Stimulated activated CD8-positive, alpha-beta memory T cell treated with anti-CD3 and anti-CD28 coated beads, Interleukin-12 subunit alpha, Interleukin-12 subunit beta, amount 100 ng/mL, for 24 hours (primary cell): ENCODE data around the gene ISYNA1.
A peak's percentile ranks its signal among the peaks of the same experiment; 100 is the strongest.

ENCODE experiments used
- DNase-seq: peaks from one replicate; pipeline ENCODE4 v3.0.0-alpha.2; 2020; ENCODE audit errors: extremely low read depth

The ISYNA1 gene

DNA sequence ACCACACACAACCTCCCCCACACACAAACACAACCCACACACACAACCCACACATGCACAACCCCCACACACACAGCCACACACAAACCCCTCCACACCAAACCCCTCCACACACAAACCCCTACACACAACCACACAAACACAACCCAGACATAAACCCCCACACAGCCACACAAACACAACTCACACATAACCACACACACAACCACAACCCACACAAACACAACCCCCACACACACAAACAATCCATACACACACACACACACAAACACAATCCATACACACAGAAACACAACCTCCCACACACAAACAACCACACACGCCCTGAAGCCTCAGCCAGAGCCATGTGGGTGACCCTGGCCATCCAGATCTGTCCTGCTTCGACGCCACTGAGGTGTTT is 30.0 kb upstream of the ISYNA1 start:
- DNase-seq = no peak

DNA sequence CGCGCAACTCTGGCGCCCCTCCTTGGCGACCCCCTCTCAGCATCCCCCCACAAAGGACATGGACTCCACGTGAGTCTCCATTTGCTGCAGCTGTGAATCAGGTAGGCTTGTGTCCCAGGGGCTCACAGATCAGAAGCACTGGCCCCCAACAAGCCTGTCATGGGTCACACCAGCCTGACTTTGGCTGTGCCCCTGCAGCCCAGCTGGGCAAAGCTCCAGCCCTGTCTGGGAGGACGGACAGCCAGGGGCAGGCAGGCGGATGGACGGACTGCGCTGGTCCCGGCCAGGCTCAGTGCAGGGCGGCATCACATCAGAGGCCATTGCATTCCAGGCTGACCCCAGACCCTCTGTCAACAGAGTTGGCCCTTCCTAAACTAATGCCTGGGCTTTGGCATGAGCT is 28.4 kb upstream of the ISYNA1 start:
- DNase-seq = no peak

DNA sequence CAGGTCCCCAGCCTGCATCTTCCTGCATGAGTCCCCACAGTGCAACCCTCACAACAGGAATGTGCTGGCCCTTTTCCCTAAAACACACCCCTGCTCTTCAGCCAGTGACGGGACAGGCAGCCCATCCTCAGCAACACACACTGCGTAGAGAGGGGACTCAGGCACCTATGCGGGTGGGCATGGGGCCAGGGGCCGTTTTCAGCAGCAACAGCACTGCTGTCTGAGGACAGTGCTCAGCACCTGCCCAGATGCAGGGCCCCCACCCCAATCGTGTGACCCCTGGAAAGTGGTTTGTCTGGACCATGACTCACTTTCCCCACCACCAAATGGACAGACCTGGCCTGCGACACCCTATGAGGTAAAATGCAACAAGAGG is 28.0 kb upstream of the ISYNA1 start:
- no peak for DNase-seq

DNA sequence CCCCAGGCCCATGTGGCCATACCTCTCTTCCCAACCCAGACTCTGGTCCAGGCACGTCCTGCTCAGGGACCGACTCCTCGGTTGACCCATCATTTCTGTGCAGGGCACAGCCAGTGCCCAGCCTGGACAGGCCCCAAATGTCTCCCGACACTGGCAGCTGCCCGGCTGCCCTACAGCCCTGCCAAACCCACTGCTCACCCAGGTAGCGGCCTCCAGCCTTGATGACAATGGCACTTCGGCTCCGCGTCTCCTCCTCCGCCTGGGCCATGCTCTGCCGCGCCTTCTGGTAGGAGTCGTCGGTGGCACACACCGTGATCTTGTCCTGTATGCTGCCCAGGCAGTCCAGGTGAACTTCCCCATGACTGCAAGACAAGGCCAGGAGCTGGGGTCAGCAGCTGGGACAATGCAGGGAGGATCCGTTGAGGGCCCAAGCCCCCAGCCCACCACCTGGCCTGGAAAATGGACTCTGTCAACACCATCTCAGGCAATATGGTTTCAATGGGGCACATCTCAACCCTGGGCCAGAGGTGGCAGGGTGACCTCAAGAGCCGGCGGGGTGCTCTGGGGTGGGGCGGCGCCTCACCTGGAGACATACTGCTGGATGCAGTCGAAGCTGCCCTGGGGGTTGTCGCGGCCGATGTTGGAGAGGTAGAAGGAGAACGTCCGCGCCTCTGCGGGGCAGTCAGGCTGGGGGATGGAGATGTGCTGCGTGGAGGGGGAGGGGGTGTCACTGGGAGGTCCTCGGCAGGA is 27.5 kb upstream of the ISYNA1 start:
- no peak for DNase-seq

DNA sequence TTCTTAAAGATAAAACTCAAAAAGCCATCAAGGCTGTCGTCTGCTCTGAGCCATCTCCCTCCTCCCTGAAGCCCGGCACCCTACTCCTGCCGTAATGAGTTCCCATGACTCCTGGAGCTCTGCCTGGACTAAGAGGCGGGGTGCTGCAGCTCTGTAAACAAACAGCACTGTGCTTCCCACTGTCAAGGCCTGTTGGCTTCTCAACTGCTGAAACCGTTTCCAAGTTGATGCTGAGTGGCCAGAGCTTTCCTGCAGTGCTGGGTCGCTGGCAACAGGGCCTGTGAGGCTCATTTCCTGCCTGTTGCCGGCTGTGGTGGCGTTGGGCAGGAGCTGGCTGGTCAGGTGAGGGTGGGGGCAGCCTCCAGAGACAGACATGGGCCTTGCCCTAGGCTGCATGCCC is 26.7 kb upstream of the ISYNA1 start:
- no peak for DNase-seq

DNA sequence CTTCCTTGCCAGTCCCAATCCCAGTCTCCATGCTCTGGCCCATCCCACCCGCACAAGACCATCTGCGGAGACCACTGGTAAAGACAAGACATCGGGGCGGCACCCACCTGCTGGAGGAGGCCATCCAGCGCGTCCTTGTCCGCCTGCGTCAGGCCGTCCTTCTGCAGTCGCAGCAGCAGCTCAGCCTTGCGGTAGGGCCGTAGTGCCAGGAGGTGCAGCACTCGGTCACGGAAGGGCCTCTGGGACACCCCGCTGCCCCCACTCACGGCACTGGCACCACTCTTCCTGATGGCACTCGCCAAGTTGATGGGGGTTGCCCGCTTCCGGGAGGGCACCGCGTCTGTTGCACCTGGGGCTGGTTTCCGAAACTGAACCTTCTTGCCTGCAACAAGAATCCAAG is 23.5 kb upstream of the ISYNA1 start:
- DNase-seq = no peak

DNA sequence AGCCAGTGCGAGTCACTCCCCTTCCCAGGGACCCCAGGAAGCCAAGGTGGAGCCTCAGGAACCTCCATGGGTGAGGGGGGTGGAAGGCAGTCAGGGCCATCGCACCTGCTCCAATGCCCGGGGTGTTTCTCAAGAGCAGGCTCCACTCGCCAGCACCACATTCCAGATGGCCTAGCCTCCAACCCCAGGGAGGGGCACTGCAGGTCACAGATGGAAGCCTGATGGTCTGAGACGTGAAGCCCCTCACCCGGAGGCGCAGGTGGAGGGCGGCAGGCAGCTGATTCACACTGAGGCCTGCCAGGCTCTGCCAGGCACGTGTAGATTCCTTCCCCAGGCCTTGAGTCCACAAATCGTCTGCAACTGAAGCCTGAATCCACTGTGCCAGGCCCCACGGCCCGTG is 23.0 kb upstream of the ISYNA1 start:
- DNase-seq = no peak

DNA sequence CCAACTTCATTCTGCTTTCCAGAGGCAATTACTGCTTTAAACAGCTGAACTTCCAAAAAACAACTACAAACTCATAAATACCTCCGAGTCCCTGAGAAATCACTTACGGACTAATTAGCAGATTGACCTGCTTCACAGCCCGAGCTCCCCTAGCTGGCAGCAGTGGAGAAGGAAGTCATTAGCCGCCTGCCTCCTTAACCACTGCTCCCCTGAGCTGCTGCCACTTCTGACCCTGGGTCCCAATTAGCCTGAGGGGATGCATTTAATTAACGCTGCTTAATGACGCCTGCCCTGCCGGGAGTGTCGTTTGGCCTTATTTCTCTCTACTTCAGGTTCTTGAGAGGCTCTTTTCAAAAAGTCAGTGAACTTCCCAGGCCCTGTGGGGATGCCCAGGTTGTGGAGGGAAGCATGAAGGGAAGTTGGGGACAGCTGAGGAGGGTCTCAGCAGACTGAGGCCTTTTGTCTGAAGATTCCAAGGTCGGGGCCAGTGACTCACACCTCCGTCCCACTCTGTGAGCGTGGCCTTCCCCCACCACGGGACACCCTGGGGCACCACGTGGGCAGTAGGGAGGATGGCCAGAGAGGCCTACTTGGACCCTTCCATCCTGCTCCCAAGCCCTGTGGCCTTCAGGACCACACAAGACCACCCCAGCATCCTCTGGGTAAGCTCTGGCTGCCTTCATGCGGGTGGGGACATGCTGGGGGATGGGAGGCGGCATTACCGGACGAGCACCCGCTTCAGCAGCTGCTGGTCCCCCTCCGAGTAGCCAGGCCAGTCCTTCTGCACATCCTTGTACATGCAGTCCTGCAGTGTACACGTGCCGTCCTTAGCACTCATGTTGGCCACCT is 19.8 kb upstream of the ISYNA1 start:
- DNase-seq = no peak

DNA sequence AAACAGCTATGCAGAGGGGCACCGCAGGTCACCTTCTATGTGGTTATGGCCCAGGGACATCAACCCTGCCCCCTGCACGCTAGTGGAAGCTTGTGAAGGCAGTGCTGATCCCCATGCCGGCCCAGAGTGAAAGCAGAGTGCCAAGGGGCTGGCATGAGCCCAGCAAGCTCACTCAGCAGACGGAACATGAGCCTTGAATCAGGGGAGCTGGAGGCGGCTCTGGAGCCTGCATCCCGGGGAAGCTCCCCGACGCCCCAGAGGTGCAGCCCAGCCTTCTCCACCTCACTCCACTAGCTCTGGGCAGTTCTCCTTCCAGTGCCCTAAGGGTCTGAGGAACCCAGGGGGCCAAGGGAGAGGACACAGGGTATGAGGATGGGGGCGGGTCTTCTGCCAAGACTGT is 19.0 kb upstream of the ISYNA1 start:
- DNase-seq = no peak

DNA sequence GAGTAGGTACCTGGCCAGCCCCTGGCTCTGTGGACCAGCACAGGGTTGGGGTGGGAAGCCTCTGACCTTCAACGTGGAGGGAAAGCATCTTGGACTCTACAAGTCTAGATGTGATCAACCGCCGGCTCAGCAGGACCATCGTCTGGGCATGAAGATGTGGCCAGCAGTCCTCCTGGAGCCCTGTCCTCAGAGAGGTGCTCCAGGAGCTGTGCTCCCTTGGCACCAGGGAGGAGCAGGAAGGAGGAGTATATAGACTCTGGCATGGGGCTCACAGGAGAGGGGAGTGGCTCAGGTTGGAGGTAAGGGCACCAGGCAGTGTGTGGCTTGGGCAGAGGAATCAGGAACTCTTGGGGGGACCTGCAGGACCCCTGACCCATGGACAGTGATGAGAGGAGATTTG is 18.3 kb upstream of the ISYNA1 start:
- no peak for DNase-seq

DNA sequence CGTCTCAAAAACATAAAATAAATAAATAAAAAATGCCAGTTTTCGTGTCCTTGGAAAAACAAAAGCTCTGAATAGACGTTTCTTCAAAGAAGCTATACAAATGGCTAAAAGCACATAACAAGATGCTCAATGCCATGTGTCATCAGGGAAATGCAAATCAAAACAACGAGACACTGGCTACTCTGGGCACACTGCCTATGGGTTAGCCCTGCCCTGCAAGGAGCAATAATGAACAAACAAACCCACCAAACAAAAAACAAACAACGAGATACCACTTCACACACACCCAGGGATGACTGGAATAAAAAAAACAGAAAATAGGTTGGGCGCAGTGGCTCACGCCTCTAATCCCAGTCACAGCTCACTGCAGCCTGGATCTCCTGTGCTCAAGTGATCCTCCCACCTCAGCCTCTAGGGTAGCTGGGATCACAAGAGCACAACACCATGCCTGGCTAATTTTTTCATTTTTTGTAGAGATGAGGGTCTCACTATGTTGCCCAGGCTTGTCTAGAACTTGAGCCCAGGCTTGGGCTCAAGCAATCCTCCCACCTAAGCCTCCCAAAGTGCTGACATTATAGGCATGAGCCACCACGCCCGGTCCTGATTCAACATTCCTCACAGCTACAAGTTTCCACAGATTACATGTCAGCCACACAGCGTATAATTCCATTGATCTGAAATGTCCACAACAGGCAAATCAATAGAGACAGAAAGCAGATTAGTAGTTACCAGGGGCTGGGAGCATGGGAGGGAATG is 15.5 kb upstream of the ISYNA1 start:
- DNase-seq = no peak

DNA sequence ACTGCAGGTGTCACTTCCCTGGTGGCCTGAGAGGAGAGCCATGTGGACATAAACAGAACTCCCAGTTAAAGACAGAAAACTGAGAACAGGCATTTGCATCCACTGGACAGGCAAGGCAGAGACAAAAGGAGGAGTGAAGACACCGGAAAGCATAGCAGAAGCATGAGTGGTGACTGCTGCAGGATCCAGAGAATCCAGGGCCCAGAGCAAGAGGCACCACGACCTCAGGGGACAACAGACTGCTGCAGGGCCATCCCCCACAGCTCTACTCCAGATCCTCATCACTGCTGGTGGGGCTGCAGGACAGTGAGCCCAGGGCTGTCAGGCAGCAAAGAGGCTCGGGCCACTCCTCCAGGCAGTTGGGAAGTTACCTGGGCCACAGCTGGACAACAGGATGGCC is 14.5 kb upstream of the ISYNA1 start:
- DNase-seq = no peak

DNA sequence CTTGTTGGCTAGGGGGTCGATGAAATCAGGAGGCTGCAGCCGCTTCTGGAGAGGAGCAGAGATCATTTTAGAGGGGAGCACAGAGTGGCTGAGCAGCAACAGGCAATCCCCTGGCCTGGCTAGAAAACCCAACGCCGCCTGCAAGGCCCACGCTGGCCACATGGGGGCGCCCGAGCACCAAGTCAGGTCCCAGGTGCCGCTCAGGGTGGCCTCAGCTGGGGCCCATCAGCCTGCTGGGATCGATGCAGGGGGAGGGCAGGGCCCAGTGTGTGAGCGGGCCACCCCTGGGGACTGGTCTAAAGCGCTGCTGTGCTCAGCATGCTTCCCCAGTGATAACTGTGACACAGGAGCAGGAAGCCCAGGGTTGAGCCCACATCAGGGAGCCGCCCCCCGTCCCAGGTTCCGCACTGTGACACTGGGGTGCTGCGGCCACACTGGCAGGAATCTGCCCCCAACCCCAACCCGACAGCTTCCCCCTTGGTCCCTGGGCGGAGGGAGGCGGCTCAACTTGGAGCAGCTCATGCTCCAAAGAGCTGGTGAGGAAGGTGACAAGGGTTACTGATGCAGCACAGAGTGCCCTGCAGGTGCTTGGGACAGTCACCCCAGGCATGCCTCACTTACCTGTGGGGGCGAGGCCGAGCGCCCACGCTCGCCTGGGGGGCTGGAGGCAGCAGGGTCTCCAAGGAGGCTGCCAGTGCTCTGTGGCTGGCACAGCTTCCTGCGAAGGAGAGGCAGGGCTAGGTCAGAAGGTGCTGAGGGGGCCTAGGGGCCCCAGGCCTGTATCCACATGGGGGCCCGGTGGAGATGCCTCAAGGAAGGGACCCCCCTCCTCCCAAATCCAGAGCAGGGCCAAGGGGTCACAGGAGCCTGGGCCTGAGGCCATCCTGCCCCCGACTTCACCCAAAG is 13.3 kb upstream of the ISYNA1 start:
- peak; percentile 63 for DNase-seq

DNA sequence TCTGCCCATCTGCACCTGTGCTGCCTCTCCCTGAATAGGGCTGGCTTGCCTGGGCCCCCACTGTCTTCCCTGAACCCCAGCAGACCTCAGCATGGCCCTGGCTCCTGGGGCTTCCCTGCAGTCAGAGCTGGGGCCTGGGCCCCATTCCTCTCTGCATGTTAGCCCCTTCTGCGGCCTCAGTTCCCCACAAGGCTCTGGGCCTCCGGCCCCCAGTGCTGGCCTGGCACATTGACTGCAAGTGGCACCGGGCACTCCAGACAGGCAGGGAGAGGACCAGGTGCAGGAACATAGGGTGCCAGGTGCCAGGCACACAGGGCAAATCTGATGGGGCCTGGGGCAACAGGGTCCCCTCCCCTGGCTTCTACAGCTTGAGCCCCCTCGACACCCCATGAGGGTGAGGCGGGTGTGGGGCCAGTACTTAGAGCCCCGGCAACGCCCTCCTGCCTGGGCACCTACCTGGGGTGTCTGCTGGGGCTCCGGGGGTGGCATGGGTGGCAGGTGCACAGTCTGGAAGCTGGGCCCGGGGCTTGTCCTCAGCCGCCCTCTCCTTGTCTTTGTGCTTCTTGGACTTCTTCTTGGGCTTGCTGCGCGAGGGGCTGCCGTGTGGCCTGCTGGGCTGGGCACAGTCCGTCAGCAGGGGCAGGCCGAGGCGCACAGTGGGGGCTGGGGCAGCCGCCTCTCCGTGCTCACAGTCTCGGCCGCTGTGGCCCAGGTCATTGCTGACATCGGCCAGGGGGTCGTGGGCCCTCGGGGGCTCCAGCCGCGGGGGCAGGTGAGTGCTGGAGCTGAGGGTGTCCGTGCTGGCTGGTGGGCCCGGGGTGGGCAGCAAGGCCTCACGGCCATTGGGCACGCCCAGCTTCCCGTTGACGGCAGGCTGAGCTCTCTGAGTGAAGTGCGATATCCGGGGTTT is 12.3 kb upstream of the ISYNA1 start:
- no peak for DNase-seq

DNA sequence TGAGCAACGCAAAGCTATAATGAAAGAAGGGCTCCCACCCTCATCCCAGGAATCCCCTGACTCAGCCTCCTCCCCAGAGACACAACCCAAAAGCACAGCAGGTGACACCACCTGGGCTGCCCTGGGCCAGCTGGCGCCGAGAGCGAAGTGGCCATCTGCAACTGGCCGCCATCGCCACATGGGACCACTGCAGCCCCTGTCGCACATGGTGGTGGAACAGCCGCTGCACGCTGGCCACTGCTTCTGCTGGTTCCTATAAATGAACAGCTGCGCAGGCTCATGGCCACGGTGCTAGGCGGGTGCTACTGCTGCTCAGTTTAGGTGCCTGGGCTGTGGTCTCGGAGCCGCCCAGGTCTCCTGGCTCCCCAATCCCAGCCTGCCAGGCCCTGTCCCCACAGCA is 11.6 kb upstream of the ISYNA1 start:
- no peak for DNase-seq

DNA sequence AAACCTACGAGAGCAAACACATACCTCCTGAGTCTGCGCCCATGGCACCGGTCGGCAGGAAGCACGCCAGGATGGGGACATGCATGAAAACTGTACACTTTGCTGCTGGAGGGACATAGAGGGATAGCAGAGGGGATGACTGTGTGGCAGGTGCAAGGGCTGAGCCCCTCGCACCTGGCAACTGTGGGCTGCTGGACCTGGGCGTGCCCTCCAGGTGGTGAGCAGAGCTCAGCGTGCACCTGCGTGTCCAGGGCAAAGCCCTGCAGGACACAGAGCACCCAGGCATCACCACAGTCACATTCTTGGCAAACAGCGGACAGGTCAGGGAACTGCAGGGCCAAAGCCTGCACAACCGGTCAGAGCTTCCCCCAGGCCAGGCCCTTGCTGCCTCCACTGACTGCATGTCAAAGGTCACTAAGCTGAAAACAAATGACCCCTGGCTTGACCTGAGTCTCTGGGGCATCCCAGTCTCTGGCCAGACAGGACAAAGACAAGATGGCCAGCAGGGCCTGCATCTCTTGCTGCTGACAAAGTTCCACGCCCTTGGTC is 9.0 kb upstream of the ISYNA1 start:
- no peak for DNase-seq

DNA sequence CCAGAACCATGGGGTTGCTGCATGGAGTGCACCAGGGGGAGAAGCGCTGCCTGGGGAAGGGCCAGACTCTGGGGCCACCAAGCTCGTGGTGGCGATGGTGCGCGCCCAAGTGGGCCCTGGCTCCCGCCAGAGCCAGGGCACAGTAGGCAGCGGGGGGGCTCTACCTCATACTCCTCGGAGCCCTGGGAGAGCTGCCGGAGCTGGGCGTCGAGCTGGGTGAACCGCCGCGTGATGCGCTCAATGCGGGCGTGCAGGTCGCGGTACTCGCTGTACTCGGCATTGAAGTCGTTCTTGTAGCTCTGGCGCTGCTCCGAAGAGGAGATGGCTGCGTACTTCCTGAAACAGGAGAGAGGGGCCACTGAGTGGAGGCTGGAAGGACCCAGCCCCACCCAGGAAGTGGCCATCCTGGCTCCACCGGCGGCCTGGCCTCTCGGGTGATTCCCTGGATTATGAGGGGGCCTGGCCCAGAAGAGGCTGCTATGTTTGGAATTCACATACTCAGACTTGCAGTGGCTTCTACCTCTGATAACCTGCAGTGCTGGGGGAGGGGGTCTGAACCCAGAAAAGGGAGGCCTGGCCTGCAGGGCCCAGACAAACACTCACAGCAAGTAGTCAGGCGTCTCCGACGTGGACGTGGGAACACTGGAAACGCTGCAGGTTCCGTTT is 8.3 kb upstream of the ISYNA1 start:
- DNase-seq = no peak

DNA sequence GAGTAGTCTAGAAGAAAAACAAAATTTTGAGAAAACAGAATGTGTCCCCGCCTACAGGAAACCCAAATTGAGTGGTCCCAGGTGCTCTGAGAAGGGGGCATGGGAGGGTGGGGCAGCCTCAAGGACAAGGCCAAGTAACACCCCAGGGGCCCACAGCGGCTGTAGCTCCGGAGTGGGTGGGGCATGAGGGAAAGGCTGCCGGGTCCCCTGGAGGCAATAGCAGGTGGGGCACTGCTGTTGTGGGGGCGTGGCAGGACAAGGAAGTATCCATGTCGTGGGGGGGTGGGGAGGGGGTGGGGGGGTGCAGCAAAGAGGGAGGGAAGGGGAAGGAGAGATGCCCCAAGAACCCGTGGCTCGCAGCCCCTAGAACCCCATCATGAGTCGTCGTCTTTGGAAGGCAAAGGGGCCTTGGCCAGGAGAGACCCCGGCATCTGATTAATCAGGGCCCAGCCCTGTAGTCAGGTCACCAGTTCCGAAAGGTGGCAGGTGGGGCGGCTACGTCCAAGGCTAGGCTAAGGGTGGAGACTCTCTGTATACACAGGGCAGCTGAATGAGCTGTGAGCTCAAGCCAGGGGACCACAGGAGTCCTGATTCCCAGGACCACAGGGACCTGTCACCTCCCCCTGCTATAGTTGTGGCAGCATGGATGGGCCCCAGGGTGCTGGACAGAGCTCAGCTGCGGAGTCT is 7.5 kb upstream of the ISYNA1 start:
- no peak for DNase-seq

DNA sequence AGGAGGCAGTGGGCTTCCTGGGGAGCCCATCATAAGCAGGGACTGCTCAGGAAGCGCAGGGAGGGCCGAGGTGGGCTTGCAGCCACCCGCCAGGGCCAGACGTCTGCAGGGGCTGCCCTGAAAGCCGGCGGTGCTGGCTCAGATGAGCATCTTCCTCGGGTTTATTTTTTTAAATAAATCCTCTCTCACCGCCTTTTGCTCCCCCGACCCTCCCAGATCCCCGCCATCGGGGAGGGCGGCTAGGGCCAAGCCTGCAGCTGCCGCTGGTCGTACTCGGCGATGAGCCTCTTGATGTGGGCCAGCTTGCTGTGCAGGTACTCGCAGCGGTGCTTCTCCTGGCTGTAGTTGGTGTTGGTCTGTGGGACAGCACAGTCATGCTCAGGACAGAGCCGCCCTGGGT is 6.6 kb upstream of the ISYNA1 start:
- DNase-seq = no peak
